Panc1 (cell line): ENCODE results near the gene TSHZ2. TPM values are rescaled to one million over a fixed set of nuclear protein-coding genes. Genes with fewer than 3 reads are reported as not detected.

Source experiments
- ATAC-seq: fragments of 200-7000 bp; cut with Tn5 transposase; 2 replicates; pipeline ENCODE4 v1.9.1; 2020; ENCODE audit warnings: mild to moderate bottlenecking, moderate library complexity
- BruUV-seq: library from RNA; stranded (reverse); fragments of 400-500 nt; replicated peaks from 2 replicates; lab custom pipeline; 2021; lab: Mats Ljungman, UMichigan
- CTCF ChIA-PET: fragments of 300-600 bp; sonication (Branson Sonifier 250); formaldehyde crosslinking; loops from one replicate; lab custom pipeline; 2022; ENCODE audit warnings: antibody characterized with exemption; lab: Charles Lee
- POLR2A ChIA-PET: fragments of 300-600 bp; sonication (Branson Sonifier 250); formaldehyde crosslinking; loops from one replicate; lab custom pipeline; 2022; ENCODE audit warnings: antibody characterized with exemption; lab: Charles Lee
- DNase-seq: peaks from one replicate; pipeline ENCODE4 v3.0.0-alpha.2; 2010; ENCODE audit warnings: low read depth, low spot score
- H3K27ac ChIP-seq: 2 replicates; pipeline ENCODE4 v1.5.1; 2011; ENCODE audit warnings: mild to moderate bottlenecking, low read length, inconsistent platforms
- H3K27me3 ChIP-seq: fragments of 200-500 bp; sonication (Bioruptor generic); 2 replicates; pipeline ENCODE4 v1.6.0; 2014; ENCODE audit warnings: low read length, inconsistent platforms; ENCODE audit not compliant: control insufficient read depth, insufficient read depth
- H3K36me3 ChIP-seq: fragments of 200-500 bp; sonication (Bioruptor generic); 2 replicates; pipeline ENCODE4 v1.5.1; 2014; ENCODE audit warnings: inconsistent platforms, mild to moderate bottlenecking, low read length, moderate library complexity; ENCODE audit not compliant: control insufficient read depth, insufficient read depth
- H3K4me1 ChIP-seq: 2 replicates; pipeline ENCODE4 v1.5.1; 2011; ENCODE audit warnings: inconsistent platforms, mild to moderate bottlenecking, low read length, moderate library complexity; ENCODE audit not compliant: control insufficient read depth, insufficient read depth
- H3K4me3 ChIP-seq, 2 experiments: 2 replicates each; pipeline ENCODE4 v1.5.1; 2011 to 2012; ENCODE audit warnings: low read depth in 2 of 2, low read length in 2 of 2, mild to moderate bottlenecking in 2 of 2, inconsistent platforms in 1 of 2, moderate library complexity in 1 of 2
- H3K9me3 ChIP-seq: fragments of 200-500 bp; sonication (Bioruptor generic); 2 replicates; pipeline ENCODE4 v1.5.1; 2014; ENCODE audit warnings: low read depth, mild to moderate bottlenecking, inconsistent platforms, low read length, moderate library complexity; ENCODE audit not compliant: control insufficient read depth, insufficient read depth
- POLR2AphosphoS5 ChIP-seq: IDR thresholded peaks from 2 replicates; pipeline ENCODE4 v1.6.1; 2012; ENCODE audit warnings: mild to moderate bottlenecking, low read depth, low read length, moderate library complexity
- SIN3A ChIP-seq: IDR thresholded peaks from 2 replicates; pipeline ENCODE4 v1.6.1; 2012; ENCODE audit warnings: low read depth, mild to moderate bottlenecking, low read length, moderate library complexity, borderline replicate concordance; ENCODE audit not compliant: insufficient read depth
- TCF7L2 ChIP-seq: IDR thresholded peaks from 2 replicates; pipeline ENCODE4 v1.6.1; 2011; ENCODE audit warnings: mild to moderate bottlenecking, low read depth, low read length, inconsistent platforms
- in situ Hi-C: cut with HindIII; loops from 2 replicates; pipeline ENCODE4 v1.10.0; 2016; ENCODE audit warnings: low sequenced_read_pairs, low pct_unique_long_range_greater_than_20kb
- intact Hi-C: fragments of 100-400 bp; cut with micrococcal nuclease; formaldehyde crosslinking; loops from one replicate; pipeline ENCODE4 v1.10.0; 2022; ENCODE audit not compliant: unreplicated experiment
- total RNA-seq: library from RNA; stranded (reverse); gene quantifications from one replicate; pipeline ENCODE4 v1.2.1, GENCODE V29; 2021; ENCODE audit not compliant: unreplicated experiment
- TF ChIP-seq, protein P1 (sequence below): fragments of 450-650 bp; IDR thresholded peaks from 2 replicates; pipeline ENCODE4 v1.5.1; 2017; ENCODE audit warnings: mild to moderate bottlenecking
- TF ChIP-seq, protein P2 (sequence below), 2 experiments: IDR thresholded peaks; 2 replicates each; pipeline ENCODE4 v1.6.1; 2011 to 2012; ENCODE audit warnings: low read depth in 2 of 2, control low read depth in 1 of 2, low read length in 1 of 2, mild to moderate bottlenecking in 1 of 2, moderate library complexity in 1 of 2; ENCODE audit not compliant: insufficient read depth in 1 of 2

The TSHZ2 gene
- total RNA-seq, 1 experiment from 2014 or later: 0.36 TPM

DNA sequence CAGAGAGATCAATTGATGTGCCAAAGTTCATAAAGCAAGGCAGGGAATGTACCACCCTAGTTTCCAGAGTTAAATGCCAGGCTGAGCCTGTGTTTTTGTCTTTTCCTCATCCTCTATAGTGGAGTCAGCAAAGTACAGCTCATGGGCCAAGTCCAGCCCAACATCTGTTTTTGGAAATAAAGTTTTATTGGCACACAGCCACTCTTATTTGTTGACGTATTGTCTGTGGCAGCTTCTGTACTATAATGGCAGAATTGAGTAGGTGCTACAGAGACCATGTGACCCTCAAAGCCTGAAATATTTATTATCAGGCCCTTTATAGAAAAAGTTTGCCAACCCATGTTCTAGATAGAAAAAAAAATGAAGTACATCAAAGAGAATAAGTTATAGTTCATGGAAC, 187.0 kb downstream of the TSHZ2 start:
- CTCF ChIA-PET: no interaction called here
- no peak for DNase-seq
- no peaks in the 10 kb centered on the region for H3K4me1 ChIP-seq
- no peak overlapping the region for H3K27ac ChIP-seq
- H3K27me3 ChIP-seq: no peaks in the 10 kb centered on the region; the same call in 1 of the 2 replicates
- no TSS peak for BruUV-seq
- in situ Hi-C loops: no loop called here
- ATAC-seq: no peak
- intact Hi-C loops: no loop called here
- H3K4me3 ChIP-seq: no peak overlapping the region
- H3K9me3 ChIP-seq: no peaks in the 10 kb centered on the region
- TF ChIP-seq, protein P1, sequence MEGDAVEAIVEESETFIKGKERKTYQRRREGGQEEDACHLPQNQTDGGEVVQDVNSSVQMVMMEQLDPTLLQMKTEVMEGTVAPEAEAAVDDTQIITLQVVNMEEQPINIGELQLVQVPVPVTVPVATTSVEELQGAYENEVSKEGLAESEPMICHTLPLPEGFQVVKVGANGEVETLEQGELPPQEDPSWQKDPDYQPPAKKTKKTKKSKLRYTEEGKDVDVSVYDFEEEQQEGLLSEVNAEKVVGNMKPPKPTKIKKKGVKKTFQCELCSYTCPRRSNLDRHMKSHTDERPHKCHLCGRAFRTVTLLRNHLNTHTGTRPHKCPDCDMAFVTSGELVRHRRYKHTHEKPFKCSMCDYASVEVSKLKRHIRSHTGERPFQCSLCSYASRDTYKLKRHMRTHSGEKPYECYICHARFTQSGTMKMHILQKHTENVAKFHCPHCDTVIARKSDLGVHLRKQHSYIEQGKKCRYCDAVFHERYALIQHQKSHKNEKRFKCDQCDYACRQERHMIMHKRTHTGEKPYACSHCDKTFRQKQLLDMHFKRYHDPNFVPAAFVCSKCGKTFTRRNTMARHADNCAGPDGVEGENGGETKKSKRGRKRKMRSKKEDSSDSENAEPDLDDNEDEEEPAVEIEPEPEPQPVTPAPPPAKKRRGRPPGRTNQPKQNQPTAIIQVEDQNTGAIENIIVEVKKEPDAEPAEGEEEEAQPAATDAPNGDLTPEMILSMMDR: no peak
- TF ChIP-seq, protein P2, sequence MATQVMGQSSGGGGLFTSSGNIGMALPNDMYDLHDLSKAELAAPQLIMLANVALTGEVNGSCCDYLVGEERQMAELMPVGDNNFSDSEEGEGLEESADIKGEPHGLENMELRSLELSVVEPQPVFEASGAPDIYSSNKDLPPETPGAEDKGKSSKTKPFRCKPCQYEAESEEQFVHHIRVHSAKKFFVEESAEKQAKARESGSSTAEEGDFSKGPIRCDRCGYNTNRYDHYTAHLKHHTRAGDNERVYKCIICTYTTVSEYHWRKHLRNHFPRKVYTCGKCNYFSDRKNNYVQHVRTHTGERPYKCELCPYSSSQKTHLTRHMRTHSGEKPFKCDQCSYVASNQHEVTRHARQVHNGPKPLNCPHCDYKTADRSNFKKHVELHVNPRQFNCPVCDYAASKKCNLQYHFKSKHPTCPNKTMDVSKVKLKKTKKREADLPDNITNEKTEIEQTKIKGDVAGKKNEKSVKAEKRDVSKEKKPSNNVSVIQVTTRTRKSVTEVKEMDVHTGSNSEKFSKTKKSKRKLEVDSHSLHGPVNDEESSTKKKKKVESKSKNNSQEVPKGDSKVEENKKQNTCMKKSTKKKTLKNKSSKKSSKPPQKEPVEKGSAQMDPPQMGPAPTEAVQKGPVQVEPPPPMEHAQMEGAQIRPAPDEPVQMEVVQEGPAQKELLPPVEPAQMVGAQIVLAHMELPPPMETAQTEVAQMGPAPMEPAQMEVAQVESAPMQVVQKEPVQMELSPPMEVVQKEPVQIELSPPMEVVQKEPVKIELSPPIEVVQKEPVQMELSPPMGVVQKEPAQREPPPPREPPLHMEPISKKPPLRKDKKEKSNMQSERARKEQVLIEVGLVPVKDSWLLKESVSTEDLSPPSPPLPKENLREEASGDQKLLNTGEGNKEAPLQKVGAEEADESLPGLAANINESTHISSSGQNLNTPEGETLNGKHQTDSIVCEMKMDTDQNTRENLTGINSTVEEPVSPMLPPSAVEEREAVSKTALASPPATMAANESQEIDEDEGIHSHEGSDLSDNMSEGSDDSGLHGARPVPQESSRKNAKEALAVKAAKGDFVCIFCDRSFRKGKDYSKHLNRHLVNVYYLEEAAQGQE (IDR thresholded peaks at IDR 0.05; ENCODE audit: insufficient read depth in 1 of 2, low read depth in 2 of 2, low read length in 1 of 2): no peak
- TF ChIP-seq SIN3A: no peak
- no peak for TF ChIP-seq POLR2AphosphoS5
- no peak for TF ChIP-seq TCF7L2
- POLR2A ChIA-PET: no interaction called here
- H3K36me3 ChIP-seq: no peaks in the 10 kb centered on the region

DNA sequence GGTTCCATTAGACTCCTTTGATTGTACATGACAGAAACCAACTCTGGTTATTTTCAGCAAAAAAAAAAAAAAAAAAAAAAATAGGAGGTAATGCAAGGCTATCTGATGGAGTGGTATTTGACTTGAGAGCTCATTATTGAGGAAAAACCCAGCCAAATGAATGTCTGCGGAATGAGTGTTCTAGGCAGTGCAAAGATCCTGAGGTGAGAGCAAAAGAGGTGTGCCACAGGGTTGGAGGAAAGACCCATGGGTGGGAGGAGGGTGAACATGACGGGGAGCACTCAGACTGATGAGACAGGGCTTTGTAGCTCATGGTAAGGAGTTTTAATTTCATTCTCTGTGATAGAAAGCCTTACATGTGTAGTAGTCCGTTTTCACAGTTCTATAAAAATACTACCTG, 188.9 kb downstream of the TSHZ2 start:
- TF ChIP-seq POLR2AphosphoS5: no peak
- TF ChIP-seq, protein P1: no peak
- TF ChIP-seq TCF7L2: no peak
- TF ChIP-seq, protein P2 (IDR thresholded peaks at IDR 0.05; ENCODE audit: insufficient read depth in 1 of 2, low read depth in 2 of 2, low read length in 1 of 2): no peak
- TF ChIP-seq SIN3A: no peak
- ATAC-seq: no peak
- in situ Hi-C loops: no loop called here
- Histone ChIP-seq H3K27ac (no peak overlapping the region), H3K4me3 (no peak overlapping the region), H3K27me3 (no peaks in the 10 kb centered on the region; the same call in 1 of the 2 replicates), H3K36me3 (no peaks in the 10 kb centered on the region), H3K4me1 (no peaks in the 10 kb centered on the region), H3K9me3 (no peaks in the 10 kb centered on the region)
- ChIA-PET CTCF (no interaction called here), POLR2A (no interaction called here)
- intact Hi-C loops: no loop called here
- no peak for DNase-seq
- no TSS peak for BruUV-seq
